Keratinocyte (primary cell): Measurements from ENCODE around the gene DLEC1. TPM values are rescaled to one million over a fixed set of nuclear protein-coding genes. Genes with fewer than 3 reads are reported as not detected.

Experiments used
- DNase-seq: peaks from one replicate; pipeline ENCODE4 v3.0.0-alpha.2; 2011; ENCODE audit warnings: low read depth, missing footprints, low spot score
- FAIRE-seq: peaks from 2 replicates; lab custom pipeline; 2011; peaks lifted over from hg19 to GRCh38; lab: Jason Lieb, UNC
- H2AFZ ChIP-seq: 2 replicates; pipeline ENCODE4 v1.6.0; 2012; ENCODE audit warnings: low read length, control low read depth, inconsistent platforms; ENCODE audit not compliant: control insufficient read depth
- H3K27ac ChIP-seq: 2 replicates; pipeline ENCODE4 v1.5.1; 2011; ENCODE audit warnings: low read length; ENCODE audit not compliant: control insufficient read depth, insufficient read depth
- H3K27me3 ChIP-seq: 3 replicates; pipeline ENCODE4 v1.6.0; 2011; ENCODE audit warnings: low read length; ENCODE audit not compliant: control insufficient read depth, insufficient read depth; ENCODE audit errors: extremely low read depth
- H3K36me3 ChIP-seq, 2 experiments: 2 replicates in 1 of 2; 3 replicates in 1 of 2; pipeline ENCODE4 v1.5.1; 2011; ENCODE audit warnings: low read length in 2 of 2, mild to moderate bottlenecking in 1 of 2; ENCODE audit not compliant: control insufficient read depth in 2 of 2, insufficient read depth in 2 of 2; ENCODE audit errors: extremely low read depth in 1 of 2
- H3K4me1 ChIP-seq: 3 replicates; pipeline ENCODE4 v1.5.1; 2011; ENCODE audit warnings: low read length; ENCODE audit not compliant: control insufficient read depth, insufficient read depth; ENCODE audit errors: extremely low read depth
- H3K4me2 ChIP-seq: 3 replicates; pipeline ENCODE4 v1.6.0; 2011; ENCODE audit warnings: low read depth, low read length; ENCODE audit not compliant: control insufficient read depth, insufficient read depth; ENCODE audit errors: extremely low read depth
- H3K4me3 ChIP-seq, 3 experiments: fragments of 200-600 bp in 1 of 3; sonication (generic) in 1 of 3; 2 replicates in 2 of 3; 3 replicates in 1 of 3; pipeline ENCODE4 v1.5.1; 2011 to 2016; ENCODE audit warnings: low read length in 3 of 3, mild to moderate bottlenecking in 3 of 3, control low read depth in 2 of 3, inconsistent platforms in 1 of 3, low read depth in 1 of 3, mixed read lengths in 1 of 3, mixed run types in 1 of 3, moderate library complexity in 1 of 3; ENCODE audit not compliant: control insufficient read depth in 2 of 3, insufficient read depth in 2 of 3; ENCODE audit errors: extremely low read depth in 1 of 3
- H3K79me2 ChIP-seq: 2 replicates; pipeline ENCODE4 v1.6.0; 2012; ENCODE audit warnings: low read length; ENCODE audit not compliant: control insufficient read depth, insufficient read depth
- H3K9ac ChIP-seq: 3 replicates; pipeline ENCODE4 v1.6.0; 2011; ENCODE audit warnings: low read length; ENCODE audit not compliant: control insufficient read depth, insufficient read depth; ENCODE audit errors: extremely low read depth
- H3K9me1 ChIP-seq: 3 replicates; pipeline ENCODE4 v1.6.0; 2011; ENCODE audit warnings: low read length; ENCODE audit not compliant: control insufficient read depth, insufficient read depth; ENCODE audit errors: extremely low read depth
- H3K9me3 ChIP-seq: 2 replicates; pipeline ENCODE4 v1.5.1; 2012; ENCODE audit warnings: low read depth, low read length; ENCODE audit not compliant: control insufficient read depth
- H4K20me1 ChIP-seq: 3 replicates; pipeline ENCODE4 v1.6.0; 2011; ENCODE audit warnings: low read length; ENCODE audit not compliant: control insufficient read depth, insufficient read depth; ENCODE audit errors: extremely low read depth
- EZH2 ChIP-seq: IDR thresholded peaks from one replicate; pipeline ENCODE4 v1.6.1; 2012; ENCODE audit warnings: inconsistent platforms, mild to moderate bottlenecking, low read length, moderate library complexity
- dilution Hi-C: fragments of 300-500 bp; cut with MboI; formaldehyde crosslinking; loops from one replicate; pipeline ENCODE4 v1.7.0; 2020; ENCODE audit warnings: low sequenced_read_pairs; ENCODE audit not compliant: extremely low pct_ligation_motif_present
- polyA plus RNA-seq, 5 experiments: library from polyadenylated mRNA; depleted of rRNA in 3 of 5; stranded (reverse) in 3 of 5; stranded (forward) in 1 of 5; unstranded in 1 of 5; fragments of >200 nt; gene quantifications; 1 replicate in 1 of 5; 2 replicates in 3 of 5; 3 replicates in 1 of 5; pipeline versions ENCODE4 v1.2.1 to v1.2.3, GENCODE V29; 2011 to 2012; ENCODE audit warnings: missing spikeins in 2 of 5, low read depth in 1 of 5, low replicate concordance in 1 of 5
- TF ChIP-seq, protein P1 (sequence below), 3 experiments: IDR thresholded peaks in 1 of 3; conservative IDR thresholded peaks in 1 of 3; optimal IDR thresholded peaks in 1 of 3; 2 replicates in 2 of 3; 3 replicates in 1 of 3; pipeline versions ENCODE3 to v1.5.1; 2011; ENCODE audit warnings: low read length in 3 of 3, mild to moderate bottlenecking in 3 of 3, moderate library complexity in 2 of 3, control low read depth in 1 of 3, inconsistent platforms in 1 of 3; ENCODE audit not compliant: insufficient read depth in 2 of 3; ENCODE audit errors: extremely low read depth in 1 of 3

DLEC1 gene
- polyA plus RNA-seq, 1 donor (not counting 4 experiments of a cell fraction or from before 2014, with no cell fraction given), result not detected

DNA sequence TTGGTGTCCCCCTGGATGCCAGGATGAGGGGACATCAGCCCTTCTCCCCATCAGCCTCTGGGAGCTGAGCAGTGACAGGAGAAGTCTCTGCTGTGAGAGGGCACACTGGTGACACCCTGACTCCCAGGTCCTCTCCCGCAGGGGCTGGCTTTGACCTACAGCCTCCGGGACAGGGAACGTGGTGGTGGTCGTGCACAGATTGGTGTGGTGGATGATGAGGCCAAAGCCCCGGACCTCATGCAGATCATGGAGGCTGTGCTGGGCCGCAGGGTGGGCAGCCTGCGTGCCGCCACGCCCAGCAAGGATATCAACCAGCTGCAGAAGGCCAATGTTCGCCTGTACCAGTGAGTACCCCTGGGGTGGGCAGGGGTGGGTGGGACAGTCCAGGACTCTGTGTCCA, 41.7 kb upstream of the DLEC1 start:
- Histone ChIP-seq H4K20me1 (no peaks in the 10 kb centered on the region), H3K36me3 (peaks cover 3 to 6% of the 10 kb centered on the region in 2 experiments), H2AFZ (no peak overlapping the region), H3K4me3 (no peak overlapping the region), H3K9me1 (no peaks in the 10 kb centered on the region), H3K9me3 (no peaks in the 10 kb centered on the region), H3K27me3 (no peaks in the 10 kb centered on the region), H3K9ac (no peak overlapping the region), H3K27ac (no peak overlapping the region), H3K79me2 (no peaks in the 10 kb centered on the region), H3K4me1 (peaks cover 25% of the 10 kb centered on the region), H3K4me2 (no peak overlapping the region)
- no peak for TF ChIP-seq EZH2
- TF ChIP-seq, protein P1, sequence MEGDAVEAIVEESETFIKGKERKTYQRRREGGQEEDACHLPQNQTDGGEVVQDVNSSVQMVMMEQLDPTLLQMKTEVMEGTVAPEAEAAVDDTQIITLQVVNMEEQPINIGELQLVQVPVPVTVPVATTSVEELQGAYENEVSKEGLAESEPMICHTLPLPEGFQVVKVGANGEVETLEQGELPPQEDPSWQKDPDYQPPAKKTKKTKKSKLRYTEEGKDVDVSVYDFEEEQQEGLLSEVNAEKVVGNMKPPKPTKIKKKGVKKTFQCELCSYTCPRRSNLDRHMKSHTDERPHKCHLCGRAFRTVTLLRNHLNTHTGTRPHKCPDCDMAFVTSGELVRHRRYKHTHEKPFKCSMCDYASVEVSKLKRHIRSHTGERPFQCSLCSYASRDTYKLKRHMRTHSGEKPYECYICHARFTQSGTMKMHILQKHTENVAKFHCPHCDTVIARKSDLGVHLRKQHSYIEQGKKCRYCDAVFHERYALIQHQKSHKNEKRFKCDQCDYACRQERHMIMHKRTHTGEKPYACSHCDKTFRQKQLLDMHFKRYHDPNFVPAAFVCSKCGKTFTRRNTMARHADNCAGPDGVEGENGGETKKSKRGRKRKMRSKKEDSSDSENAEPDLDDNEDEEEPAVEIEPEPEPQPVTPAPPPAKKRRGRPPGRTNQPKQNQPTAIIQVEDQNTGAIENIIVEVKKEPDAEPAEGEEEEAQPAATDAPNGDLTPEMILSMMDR (optimal IDR thresholded peaks at IDR 0.05 in 1 of 3, IDR thresholded peaks at IDR 0.05 in 1 of 3, conservative IDR thresholded peaks at IDR 0.05 in 1 of 3; ENCODE audit: extremely low read depth in 1 of 3, insufficient read depth in 2 of 3, low read length in 3 of 3), result no peak
- no peak for FAIRE-seq
- DNase-seq, result no peak
- dilution Hi-C loops, result no loop called here

DNA sequence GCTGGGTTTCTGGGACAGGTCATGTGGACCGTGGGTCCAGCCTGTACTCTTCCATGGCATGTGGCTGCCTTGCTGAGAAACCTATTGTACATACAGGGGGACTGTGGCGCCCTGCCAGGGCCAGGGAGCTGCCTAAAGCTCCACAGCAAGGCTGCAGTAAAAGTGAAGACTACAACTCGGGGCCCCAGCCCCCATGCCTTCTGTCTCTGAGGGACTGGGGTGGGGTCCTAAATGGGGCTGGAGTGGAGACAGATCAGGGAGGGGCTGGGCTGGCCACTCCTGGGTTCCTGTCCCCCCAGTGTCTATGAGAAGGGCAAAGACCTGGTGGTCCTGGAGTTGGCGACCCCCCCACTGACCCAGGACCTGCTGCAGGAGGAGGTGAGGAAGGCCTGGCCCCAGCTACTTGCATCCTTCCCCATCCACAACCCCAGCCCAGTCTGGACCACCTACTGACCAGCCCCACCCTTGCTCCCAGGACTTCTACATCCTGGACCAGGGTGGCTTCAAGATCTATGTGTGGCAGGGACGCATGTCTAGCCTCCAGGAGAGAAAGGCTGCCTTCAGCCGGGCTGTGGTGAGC, 41.1 kb upstream of the DLEC1 start:
- FAIRE-seq, result no peak

More for the DNA sequence above, 41.1 kb upstream of the DLEC1 start:
- no peak for DNase-seq
- Histone ChIP-seq H3K4me2 (no peak overlapping the region), H3K9ac (peak overlapping the region; percentile 79), H4K20me1 (no peaks in the 10 kb centered on the region), H3K9me3 (no peaks in the 10 kb centered on the region), H3K36me3 (peaks cover 3 to 6% of the 10 kb centered on the region in 2 experiments), H3K27ac (no peak overlapping the region), H3K27me3 (no peaks in the 10 kb centered on the region), H3K9me1 (no peaks in the 10 kb centered on the region), H3K79me2 (no peaks in the 10 kb centered on the region), H3K4me1 (peaks cover 20% of the 10 kb centered on the region), H3K4me3 (no peak overlapping the region), H2AFZ (peak overlapping the region; percentile 95)
- no peak for TF ChIP-seq EZH2
- TF ChIP-seq, protein P1 (optimal IDR thresholded peaks at IDR 0.05 in 1 of 3, IDR thresholded peaks at IDR 0.05 in 1 of 3, conservative IDR thresholded peaks at IDR 0.05 in 1 of 3; ENCODE audit: extremely low read depth in 1 of 3, insufficient read depth in 2 of 3, low read length in 3 of 3), result no peak
- dilution Hi-C loops, result no loop called here
